Measurements from ENCODE around the gene SCD5. TPM values are rescaled to one million over a fixed set of nuclear protein-coding genes. Genes with fewer than 3 reads are reported as not detected.
"Not testable (repeated sequence)": the region's sequence is repeated elsewhere in the genome, so short reads cannot be mapped to it uniquely, and the experiment has no call there.

SCD5 gene
- 55.6 and 60.1 TPM in 2 replicates for total RNA-seq

DNA sequence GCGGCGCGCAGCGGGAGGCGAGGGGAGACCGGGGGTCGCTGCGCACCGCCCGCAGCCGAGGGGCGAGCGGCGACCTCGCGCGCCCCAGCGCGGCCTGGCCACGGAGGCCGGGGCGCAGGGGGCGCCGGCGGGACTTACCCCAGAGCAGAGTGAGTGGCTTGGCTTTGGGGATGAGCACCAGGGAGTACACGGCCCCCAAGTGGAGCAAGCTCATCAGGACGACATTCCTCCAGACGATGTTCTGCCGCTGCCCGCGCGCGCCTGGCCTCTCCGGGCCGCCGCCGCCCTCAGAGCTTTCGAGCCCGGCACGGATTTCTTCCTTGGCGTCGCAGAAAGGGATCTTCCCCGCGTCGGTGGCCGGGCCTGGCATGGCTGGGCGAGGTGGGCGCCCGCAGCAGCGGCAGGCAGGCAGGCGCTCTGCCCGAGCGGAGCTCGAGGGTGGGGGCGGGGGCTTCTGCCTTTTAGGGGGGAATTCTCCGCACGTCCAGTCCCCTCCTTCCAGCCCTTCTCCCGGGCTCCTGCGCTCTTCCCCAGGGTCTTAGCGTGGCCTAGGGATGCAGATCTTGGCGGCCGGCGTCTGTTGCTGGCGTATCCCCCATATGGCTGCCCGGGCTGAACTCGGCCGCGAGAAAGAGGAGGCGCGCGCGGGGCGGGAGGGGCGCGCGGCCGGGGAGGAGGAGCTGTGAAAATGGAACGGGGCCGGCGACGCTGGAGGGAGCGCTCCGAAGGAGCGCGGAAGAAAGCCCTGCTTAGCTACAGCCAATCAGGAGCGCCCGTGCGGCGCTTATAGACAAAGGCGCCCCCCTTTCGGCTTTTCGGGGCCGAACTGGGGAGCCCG lies at the start of gene SCD5:
Gene SCD5 (minus strand): TSS at position 629 of the 838 bp plus-strand sequence. CDS start 259 bp downstream, at position 370.
- peak; percentile 82 for DNase-seq

DNA sequence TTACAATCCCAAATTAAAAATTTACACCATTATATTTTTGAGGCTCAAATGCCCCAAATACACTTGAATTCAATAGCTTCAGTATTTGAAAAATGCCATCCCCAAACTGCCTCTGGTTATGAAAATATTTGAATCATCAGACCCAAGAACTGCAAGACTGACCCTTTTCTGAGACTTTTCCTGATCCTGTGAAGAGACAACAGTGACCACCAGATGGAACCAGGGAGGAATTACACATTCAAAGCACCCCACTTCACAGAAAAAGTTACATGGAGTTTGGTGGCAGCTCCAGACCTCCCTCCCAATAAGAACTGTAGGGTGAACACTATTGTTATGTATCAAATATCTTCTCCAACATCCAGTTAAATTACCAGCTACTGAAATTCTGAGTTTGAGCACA lies 44.0 kb upstream of the SCD5 start:
- peak; percentile 53 for DNase-seq

DNA sequence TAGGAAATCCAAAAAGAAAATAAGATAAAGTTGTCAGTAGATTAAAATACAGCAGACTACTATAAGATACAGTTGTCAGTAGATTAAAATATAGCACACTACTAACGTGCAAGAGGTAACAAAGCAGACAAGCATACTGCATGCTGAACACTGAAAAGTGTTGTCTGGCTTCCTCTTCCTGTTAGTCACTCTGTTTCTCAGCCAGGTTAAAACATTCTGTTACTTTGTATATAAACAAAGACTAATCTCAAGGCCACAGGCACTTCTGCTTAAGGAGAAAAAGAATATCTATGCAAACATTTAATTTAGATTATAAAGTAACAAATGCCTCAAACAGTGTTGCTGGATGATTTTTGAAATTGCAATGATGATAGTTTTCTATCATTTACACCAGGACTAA lies 41.0 kb upstream of the SCD5 start:
- DNase-seq, result peak; percentile 70

DNA sequence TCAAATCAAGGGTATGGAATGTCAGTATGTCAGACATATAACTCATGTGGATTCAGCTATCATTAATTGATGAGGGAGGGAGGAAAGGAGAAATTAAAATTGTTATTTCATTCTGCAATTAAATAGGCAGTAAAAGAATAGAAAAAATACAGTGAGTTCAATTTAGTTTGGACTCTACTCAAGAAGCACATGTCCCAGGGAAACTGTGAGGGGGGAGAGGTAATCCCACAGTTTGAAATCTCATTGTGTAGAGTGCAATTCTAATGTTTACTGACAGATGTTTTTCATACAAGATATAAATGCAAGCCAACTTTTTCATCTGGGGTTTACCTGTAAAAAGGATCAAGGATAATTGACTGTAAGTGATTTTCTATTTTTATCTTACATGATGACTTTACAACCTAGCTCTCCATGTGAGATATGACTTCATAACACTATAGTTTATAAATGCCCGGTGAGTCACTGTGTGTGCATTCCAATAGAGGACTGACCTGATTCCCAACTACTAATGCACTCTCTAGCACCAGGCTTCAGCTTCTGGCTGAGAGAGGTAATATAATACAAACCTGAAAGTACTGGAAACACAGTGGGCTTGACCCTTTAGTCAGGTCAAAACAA lies 35.2 kb upstream of the SCD5 start:
- peak; percentile 79 for DNase-seq

DNA sequence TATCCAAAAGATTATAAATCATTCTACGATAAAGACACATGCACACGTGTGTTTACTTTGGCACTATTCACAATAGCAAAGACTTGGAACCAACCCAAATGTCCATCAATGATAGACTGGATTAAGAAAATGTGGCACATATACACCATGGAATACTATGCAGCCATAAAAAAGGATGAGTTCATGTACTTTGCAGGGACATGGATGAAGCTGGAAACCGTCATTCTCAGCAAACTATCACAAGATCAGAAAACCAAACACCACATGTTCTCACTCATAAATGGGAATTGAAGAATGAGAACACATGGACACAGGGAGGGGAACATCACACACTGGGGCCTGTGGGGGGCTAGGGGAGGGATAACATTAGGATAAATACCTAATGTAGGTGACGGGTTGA lies 34.5 kb upstream of the SCD5 start:
- DNase-seq, result not testable (repeated sequence)

DNA sequence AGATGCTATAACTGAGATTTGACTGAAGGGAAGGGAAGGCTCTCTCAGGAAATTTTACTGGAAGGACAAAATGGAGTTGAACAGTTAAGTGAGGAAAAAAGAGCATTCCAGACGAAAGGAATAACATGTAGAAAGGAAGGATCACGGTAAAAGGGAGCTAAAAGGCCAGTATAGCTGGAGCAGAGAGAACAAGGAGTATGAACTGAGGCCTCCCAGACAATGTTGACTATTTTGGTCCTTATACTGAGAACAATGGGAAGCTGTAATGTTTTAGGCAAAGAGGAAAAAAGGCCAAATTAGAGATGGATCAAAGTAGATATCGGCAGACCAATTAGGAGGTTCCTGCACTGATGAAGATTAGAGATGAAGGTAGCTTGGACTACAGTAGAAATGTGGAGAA lies 26.8 kb upstream of the SCD5 start:
- no peak for DNase-seq

DNA sequence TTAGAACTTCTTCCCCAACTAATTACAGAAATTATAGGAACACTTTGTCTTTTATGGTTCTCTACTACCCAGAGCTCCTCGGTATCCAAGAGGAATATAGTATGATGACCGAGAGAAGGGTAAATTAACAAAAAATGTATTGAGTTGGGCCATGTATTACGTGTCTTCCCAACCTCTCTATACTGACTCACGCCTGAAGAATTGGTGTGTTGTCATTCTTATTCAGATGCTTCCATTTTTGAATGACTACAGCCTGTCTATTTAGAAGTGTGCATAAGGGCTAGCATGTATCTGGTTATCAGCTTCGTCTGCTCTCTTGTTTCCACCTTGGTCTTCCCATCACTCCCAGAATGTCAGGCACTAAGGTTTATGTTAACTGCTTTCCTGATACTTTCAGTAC lies 24.5 kb upstream of the SCD5 start:
- DNase-seq, result no peak

DNA sequence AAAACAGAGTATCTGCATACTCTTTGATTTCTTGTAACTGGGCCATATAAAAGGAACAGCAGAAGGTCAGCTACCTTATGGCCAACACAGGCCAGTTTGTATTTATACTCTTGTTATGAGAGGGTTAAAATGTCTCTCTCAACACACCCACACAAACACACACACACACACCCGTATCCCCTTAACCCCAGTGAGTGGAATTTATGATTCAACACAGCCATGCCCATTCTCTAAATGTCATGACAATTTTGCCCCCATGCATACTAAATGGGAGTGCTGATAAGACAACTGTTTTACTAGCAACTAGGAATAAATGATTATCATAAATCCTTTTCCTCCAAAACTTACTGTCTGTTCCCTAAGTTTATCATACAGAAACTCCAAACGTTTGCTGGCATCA lies 22.1 kb upstream of the SCD5 start:
- DNase-seq, result no peak

DNA sequence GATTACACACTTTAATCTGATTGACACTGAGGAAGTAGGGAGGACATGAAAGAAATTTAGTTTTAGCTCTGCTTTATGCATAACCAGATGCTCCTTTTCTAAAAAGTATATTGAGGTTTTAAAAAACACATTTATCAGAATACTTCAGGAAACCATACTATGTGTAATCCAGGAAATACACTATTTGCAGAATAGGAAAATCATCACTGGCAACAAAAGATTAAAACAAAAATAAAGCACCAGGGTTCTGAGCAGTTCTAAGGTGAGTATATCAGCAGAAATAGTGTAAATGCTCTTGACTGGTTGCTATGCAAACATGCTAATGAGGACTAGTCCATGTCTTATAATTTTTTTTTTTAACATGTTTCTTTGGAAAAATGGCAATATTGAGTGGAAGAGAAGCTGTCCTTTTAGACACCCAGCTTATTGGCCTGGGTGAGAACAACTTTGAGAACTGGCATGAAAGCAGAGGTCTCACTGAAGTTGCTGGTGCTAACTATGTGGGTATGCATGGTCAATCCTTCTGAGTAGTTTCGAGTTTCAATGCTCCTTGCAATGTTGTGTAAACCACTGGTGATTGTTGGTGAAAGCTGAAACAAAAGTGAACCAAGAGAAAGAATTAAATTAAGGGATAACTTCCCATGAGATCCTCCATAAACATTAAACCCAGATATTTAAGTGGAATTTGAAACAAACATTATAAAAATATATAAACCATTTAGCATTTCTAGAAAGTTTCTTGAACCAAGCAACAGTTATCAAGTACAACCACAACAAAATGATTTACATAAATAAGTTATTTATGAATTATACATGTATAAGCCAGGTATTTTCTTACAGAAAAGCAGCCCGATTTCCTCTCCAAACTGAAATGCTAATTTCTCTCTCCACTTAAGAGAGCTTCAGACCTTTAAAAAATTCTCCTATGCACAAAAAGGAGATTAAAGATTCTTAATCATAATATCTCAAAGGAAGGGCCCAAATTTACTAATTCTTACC lies 20.4 kb upstream of the SCD5 start:
- peak; percentile 26 for DNase-seq

DNA sequence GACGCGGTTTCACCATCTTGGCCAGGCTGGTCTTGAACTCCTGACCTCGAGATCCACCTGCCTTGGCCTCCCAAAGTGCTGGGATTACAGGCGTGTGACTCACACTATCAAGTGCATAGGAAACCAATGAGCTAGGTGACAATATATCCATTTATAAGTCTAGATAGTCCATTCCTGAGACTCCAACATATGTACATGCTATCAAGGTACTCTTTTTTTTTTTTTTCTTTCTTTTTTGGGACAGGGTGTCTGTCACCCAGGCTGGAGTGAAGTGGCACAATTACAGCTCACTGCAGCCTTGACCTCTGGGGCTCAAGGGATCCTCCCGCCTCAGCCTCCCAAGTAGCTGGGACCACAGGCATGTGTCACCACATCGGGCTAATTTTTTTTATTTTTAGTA lies 18.3 kb upstream of the SCD5 start:
- not testable (repeated sequence) for DNase-seq

DNA sequence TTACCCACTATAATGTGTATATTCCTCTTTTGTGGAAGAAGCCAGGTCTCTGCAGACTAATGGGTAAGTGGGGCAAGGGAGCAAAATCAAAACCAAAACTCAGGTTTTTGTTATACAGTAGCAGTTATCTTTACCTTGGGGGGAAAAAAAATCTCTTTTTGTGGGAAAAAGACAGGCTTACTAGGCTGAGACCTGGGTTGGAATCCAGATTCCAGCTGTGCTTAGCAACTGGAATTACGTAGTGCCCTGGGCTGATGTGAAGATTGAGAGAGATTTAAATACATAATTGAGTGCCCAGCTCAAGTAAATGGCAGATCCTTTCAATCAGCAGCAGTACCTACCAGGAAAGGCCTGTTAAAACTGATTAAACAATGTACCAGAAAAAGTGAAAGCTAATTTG lies 15.4 kb upstream of the SCD5 start:
- no peak for DNase-seq

DNA sequence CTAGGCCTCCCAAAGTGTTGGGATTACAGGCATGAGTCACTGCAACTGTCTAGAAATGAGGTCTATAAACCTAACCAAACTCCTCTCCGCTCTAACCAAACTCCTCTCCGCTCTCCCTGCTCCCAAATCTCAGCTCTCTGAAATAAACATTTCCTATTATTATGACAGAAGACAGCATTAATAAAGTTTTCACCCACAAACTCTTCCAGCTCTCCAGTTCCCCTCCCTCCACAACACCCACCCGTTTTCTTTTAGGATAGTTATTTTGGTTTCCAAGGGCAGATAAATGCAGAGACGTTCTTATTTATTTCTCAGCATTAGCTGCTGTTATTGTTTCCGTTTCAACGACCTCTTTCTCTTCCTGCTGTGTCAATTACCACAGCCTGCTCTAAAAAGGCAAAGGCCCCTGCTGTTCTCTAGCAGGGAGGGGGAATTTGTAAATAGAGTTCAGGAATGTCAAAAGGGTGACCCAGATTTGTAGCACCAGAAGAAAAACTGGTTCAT lies 13.3 kb upstream of the SCD5 start:
- DNase-seq, result peak; percentile 23

DNA sequence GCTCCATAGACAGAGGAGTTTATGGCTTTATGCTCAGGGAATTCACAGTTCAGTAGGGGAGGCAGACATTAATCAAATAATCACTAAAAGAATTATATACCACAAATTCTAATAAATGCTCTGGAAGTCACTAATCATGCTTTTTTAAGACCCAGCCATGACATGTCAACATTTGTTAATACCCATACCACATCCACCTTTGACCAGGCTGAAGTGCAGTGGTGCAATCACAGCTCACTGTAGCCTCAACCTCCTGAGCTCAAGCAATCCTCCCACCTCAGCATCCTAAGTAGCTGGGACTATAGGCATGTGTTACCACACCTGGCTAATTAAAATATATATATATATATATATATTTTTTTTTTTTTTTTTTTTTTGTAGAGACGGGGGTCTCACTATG lies 12.8 kb upstream of the SCD5 start:
- DNase-seq, result no peak

DNA sequence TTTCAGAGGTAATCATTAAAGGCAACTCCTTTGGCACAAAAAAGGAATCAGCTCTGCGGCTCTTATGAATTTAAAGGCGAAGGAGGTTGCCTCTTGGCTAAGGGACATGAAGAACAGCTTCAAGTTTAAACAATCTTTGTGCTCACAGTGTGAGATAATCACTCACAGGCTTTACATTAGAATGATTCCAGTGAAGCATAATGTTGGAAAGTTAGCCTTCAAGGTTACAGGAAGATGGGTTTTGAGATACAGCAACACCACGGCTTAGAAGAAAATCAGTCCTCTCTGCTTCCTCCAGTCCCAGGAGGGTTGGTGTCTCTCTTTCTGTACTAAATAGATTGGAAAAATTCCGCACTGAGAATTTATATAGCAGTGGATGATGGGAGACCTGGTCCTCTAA lies 11.6 kb upstream of the SCD5 start:
- DNase-seq, result no peak

DNA sequence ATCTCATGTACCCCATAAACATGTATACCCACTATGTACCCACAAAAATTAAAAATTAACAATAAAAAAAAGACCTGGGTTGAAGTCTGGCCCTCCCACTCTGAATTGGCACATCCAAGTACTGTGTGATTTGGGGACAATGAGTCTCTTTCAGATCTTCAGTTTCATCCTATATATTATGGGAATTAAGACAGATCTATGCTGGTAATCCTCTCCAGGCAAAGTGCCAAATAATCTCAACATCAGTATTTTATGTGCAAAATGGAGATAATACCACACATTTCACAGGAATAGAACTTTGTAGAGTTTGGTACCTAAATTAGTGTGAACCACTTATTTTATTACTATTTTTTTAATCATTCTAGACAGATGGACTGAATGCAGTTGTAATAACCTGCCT lies 11.0 kb upstream of the SCD5 start:
- no peak for DNase-seq

DNA sequence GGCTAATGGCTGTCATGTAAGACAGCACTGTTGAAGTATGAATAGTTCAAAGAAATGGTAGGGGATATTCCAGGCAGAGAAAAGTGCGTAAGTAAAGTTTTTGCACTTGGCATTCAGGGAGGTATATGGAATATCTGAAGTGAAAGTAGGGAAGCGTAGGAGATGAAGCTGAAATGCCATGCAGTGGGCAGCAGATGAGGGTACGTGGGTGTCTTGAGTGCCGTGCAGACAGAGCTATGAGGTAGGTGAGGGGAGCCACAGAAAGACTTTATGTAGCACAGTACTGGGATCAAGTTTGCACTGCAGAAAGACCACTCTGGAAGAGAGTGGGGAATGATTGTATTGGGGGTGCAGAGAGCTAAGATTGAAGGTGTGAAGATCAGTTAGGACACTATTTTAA lies 5.2 kb upstream of the SCD5 start:
- DNase-seq, result no peak

DNA sequence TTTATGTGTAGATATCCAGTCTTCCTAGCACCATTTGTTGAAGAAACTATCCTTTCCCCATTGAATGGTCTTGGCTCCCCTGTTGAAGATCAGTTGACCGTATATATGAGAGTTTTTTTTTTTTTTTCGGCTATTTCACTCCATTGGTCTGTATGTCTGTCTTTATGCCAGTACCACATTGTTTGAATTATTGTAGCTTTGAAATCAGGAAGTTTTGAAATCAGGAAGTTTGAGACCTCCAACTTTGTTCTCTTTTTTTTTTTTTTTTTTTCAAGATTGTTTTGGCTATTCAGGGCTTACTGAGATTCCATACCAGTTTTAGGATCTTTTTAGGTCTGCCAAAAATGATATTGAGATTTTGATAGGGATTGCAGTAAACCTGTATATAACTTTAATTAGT lies 4.3 kb upstream of the SCD5 start:
- no peak for DNase-seq

DNA sequence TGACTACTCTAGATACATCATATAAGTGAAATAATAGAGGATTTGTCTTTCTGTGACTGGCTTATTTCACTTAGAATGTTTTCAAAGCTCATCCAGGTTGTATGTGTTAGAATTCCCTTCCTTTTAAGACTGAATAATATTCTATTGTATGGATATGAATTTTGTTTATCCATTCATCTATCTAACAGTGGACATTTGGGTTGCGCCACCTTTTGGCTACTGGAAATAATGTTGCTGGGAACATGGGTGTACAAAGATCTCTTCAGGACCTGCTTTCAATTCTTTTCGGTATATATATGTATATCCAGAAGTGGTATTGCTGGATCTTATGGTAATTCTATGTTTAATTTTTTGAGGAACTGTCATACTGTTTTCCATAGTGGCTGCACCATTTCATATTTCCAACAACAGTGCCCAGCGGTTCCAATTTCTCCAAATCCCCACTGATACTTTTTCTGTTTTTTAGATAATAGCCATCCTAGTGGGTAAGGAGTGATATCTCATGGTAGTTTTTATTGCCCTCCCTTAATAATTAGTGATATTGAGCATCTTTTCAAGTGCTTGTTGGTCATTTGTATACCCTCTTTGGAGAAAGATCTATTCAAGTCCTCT lies 3.4 kb upstream of the SCD5 start:
- DNase-seq, result peak; percentile 70

DNA sequence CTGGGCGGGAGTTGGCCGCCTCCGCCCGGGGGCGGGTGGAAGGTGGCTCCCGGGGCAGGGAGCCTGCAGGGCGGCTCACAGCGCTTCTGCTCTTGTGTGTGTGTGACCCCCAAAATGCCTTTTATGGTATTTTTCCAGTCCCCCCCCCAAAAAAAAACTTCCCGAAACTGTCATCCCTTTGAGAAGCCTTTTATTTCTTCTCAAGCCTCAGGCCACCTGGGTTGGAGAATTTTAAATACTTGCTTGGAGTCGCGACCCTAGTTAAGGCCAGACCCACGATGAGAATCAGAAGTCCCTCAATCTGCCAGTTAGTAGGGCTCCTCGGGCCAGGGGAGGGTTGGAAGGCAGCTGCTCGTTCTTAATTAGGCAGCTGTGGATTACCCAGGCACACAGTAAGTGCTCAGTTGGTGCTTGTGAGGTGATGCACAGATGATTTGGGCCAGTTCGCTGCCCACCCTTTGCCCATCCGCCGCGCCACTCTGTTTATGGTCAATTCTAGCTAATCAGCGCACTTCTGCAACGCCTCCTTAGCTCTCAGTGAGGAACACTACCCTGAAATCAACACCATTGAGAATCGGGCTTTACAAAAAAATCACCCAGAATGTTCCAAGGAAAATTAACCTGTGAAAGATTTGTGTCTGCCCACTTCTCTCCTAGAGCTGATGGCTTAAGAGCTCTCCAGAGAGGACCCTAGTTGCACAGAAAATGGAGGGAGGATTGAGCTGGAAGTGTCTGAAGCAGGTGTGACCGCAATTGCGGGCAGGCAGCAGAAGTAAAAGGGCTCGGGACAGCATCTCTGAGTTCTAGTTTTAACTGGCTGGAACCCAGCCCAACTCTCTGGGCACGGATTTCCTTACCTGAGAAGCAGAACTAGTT lies 648 bp upstream of the SCD5 start:
- peak; percentile 38 for DNase-seq

DNA sequence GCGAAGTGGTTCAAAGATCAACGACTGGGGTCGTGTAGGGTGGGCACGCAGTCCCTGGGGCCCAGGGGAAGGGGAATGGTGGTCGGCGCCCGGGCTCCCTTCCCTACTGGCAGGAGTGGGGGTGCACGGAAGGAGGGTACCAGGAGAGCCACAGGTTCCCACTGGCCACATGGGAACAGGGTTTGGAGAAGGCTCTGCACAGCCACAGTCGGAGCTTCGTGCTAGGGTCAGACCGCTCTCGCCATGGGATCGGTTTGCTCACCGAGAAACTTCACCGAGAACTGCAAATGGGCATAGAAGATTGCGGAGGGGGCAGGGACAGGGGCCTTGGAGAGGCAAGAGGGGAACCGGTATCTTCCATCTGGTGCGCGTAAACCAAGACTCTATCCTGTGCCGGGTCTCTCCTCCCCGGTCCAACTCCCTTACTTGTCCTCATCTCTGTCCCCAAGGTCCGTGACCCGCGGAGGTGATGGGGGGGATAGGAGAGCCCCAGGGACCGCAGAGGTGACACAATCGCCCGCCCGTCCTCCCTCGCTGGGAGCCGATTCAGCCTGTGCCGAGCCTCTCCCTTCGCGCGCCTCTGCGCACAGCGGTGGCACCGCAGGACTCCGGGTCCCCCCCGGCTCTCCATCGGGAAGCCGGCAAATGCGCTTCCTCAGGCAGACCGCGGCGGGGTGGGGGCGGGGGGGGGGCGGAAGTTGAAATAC lies 1.0 kb downstream of the SCD5 start:
- DNase-seq, result peak; percentile 60

DNA sequence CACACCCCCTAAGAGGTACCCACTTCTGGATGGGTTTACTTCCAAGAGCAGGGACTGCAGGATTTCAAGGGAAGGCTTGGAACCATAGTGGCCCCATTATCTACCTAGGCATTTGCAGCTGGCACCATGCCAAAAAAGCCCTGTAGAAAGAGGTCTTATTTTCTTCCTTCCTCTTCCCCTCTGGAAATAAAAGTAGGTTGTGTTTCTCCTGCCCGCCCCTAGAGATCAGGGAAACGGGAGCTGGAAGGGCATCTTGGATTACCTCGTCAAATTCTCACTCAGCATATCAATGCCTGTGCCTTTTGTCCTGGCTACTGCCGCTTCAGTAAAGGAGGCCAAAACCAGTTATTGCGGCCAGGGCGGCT lies 1.6 kb downstream of the SCD5 start:
- peak; percentile 51 for DNase-seq

All from dermis blood vessel endothelial cell (primary cell).